Breast epithelium (tissue), 3 donors: ENCODE measurements around the gene NTN5.

Experiments used
- CTCF ChIP-seq, 3 donors: fragments of 450-650 bp; IDR thresholded peaks; one replicate each; pipeline ENCODE4 v1.5.1; 2016 to 2017; ENCODE audit warnings: antibody characterized with exemption in 3 of 3, mild to moderate bottlenecking in 3 of 3, moderate library complexity in 3 of 3
- POLR2A ChIP-seq: fragments of 450-650 bp; IDR thresholded peaks from one replicate; pipeline ENCODE4 v1.6.1; 2016; ENCODE audit warnings: antibody characterized with exemption, mild to moderate bottlenecking, moderate library complexity
- POLR2AphosphoS5 ChIP-seq, 3 donors: sonication (generic); formaldehyde crosslinking; IDR thresholded peaks; one replicate each; pipeline ENCODE4 v1.6.1; 2017; ENCODE audit warnings: antibody characterized with exemption in 3 of 3

DNA sequence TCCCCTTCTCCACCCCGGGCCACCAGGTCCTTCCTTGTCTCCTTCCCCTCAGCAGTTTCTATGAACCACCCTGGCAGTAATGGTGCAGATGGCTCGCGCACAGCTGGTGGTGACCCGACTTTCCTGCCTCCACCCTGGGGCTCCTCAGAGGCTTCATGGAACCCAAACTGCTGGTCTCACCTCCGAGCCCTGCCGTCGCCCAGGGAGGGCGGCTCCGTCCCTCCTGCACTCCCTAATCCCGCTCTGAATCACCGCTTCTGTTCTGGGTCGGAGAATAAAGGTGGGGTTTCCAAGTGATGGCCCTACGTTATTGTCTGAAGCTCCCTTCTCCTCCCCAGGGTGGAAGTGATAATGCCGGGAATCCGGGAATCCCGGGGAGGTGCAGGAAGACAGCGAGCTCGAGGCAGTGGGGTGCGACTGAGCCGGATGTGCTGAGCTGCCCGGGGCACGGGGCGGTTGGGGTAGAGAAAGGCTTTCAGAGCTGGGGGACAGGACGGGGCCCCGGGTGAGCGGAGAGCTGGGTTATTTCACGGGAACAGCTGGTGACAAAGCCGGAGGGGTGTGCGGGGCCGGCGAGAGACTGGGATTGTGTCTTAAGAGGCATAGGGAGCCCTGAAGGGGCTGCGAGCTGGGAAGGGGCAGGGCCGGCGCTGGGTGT is 23.7 kb upstream of the NTN5 start:
- no peak for TF ChIP-seq CTCF (IDR thresholded peaks at IDR 0.05)
- TF ChIP-seq POLR2A = no peak
- no peak for TF ChIP-seq POLR2AphosphoS5 (IDR thresholded peaks at IDR 0.05)
